Measurements from ENCODE around the gene BANP. TPM values are rescaled to one million over a fixed set of nuclear protein-coding genes. Genes with fewer than 3 reads are reported as not detected.
"Not testable (repeated sequence)": the region's sequence is repeated elsewhere in the genome, so short reads cannot be mapped to it uniquely, and the experiment has no call there.

The BANP gene
- total RNA-seq, 1 experiment from 2014 or later = 18.4 TPM

- no peaks in the 10 kb centered on the region for H3K27me3 ChIP-seq
- H3K27ac ChIP-seq = no peak within 1 kb of the TSS
- H3K36me3 ChIP-seq = no peaks in the 10 kb centered on the region
- no peak within 1 kb of the TSS for H3K4me3 ChIP-seq
- no peak for DNase-seq
- no peaks in the 10 kb centered on the region for H3K4me1 ChIP-seq
- H3K9me3 ChIP-seq (replicated peaks) = no peaks in the 10 kb centered on the region
These were observed 14.6 kb upstream of the BANP start, which contains the start of gene CA5A for GRCh38 chr16:87936375-87937230. TSS of gene CA5A (minus strand) at chr16:87936529. CDS start at chr16:87936450, 79 bp downstream.

- not testable (repeated sequence) for H3K4me3 ChIP-seq; H3K9me3 ChIP-seq (replicated peaks); H3K27ac ChIP-seq; DNase-seq; H3K27me3 ChIP-seq; H3K36me3 ChIP-seq; H3K4me1 ChIP-seq
These were observed 14.0 kb upstream of the BANP start for GRCh38 chr16:87937231-87937542.

GRCh38 chr16:87938412-87938949 is 12.8 kb upstream of the BANP start:
- no peaks in the 10 kb centered on the region for H3K36me3 ChIP-seq
- no peak overlapping the region for H3K27ac ChIP-seq
- H3K9me3 ChIP-seq (replicated peaks) = no peaks in the 10 kb centered on the region
- H3K4me3 ChIP-seq = no peak overlapping the region
- no peaks in the 10 kb centered on the region for H3K27me3 ChIP-seq
- no peaks in the 10 kb centered on the region for H3K4me1 ChIP-seq
- DNase-seq = no peak

GRCh38 chr16:87939562-87940423 is 11.4 kb upstream of the BANP start:
- H3K4me1 ChIP-seq = no peaks in the 10 kb centered on the region
- no peaks in the 10 kb centered on the region for H3K27me3 ChIP-seq
- H3K36me3 ChIP-seq = no peaks in the 10 kb centered on the region
- no peaks in the 10 kb centered on the region for H3K9me3 ChIP-seq (replicated peaks)
- H3K27ac ChIP-seq = no peak overlapping the region
- no peak for DNase-seq
- no peak overlapping the region for H3K4me3 ChIP-seq

- Histone ChIP-seq H3K27ac (no peak overlapping the region), H3K9me3 (replicated peaks) (no peaks in the 10 kb centered on the region), H3K36me3 (no peaks in the 10 kb centered on the region), H3K4me1 (no peaks in the 10 kb centered on the region), H3K4me3 (no peak overlapping the region), H3K27me3 (no peaks in the 10 kb centered on the region)
- DNase-seq = no peak
These were observed 8.6 kb upstream of the BANP start for GRCh38 chr16:87942680-87943079.

- no peaks in the 10 kb centered on the region for H3K36me3 ChIP-seq
- peak; percentile 77 to 83 for DNase-seq
- no peak overlapping the region; the same call in 1 of the 2 replicates for H3K27ac ChIP-seq
- H3K4me3 ChIP-seq = peak overlapping the region; percentile 38
- no peaks in the 10 kb centered on the region for H3K9me3 ChIP-seq (replicated peaks)
- H3K27me3 ChIP-seq = no peaks in the 10 kb centered on the region
- no peaks in the 10 kb centered on the region for H3K4me1 ChIP-seq
These were observed 5.7 kb upstream of the BANP start for GRCh38 chr16:87945351-87946042.

- no peak for DNase-seq
- no peaks in the 10 kb centered on the region for H3K36me3 ChIP-seq
- no peak overlapping the region for H3K27ac ChIP-seq
- no peak overlapping the region for H3K4me3 ChIP-seq
- H3K27me3 ChIP-seq = no peaks in the 10 kb centered on the region
- H3K4me1 ChIP-seq = no peaks in the 10 kb centered on the region
- no peaks in the 10 kb centered on the region for H3K9me3 ChIP-seq (replicated peaks)
These were observed 4.5 kb upstream of the BANP start for GRCh38 chr16:87946596-87947347.

GRCh38 chr16:87947356-87948118 is 3.7 kb upstream of the BANP start:
- no peak overlapping the region for H3K27ac ChIP-seq

GRCh38 chr16:87948119-87948545 is 3.1 kb upstream of the BANP start:
- DNase-seq = no peak
- no peaks in the 10 kb centered on the region for H3K4me1 ChIP-seq
- no peak overlapping the region for H3K4me3 ChIP-seq
- H3K27ac ChIP-seq = no peak overlapping the region
- no peaks in the 10 kb centered on the region for H3K36me3 ChIP-seq
- H3K27me3 ChIP-seq = no peaks in the 10 kb centered on the region
- no peaks in the 10 kb centered on the region for H3K9me3 ChIP-seq (replicated peaks)

More at GRCh38 chr16:87947356-87948118, 3.7 kb upstream of the BANP start:
- no peaks in the 10 kb centered on the region for H3K4me1 ChIP-seq
- no peaks in the 10 kb centered on the region for H3K36me3 ChIP-seq
- no peaks in the 10 kb centered on the region for H3K9me3 ChIP-seq (replicated peaks)
- no peak overlapping the region for H3K4me3 ChIP-seq
- no peak for DNase-seq
- H3K27me3 ChIP-seq = no peaks in the 10 kb centered on the region

- no peaks in the 10 kb centered on the region for H3K9me3 ChIP-seq (replicated peaks)
- H3K36me3 ChIP-seq = no peaks in the 10 kb centered on the region
- H3K27me3 ChIP-seq = no peaks in the 10 kb centered on the region
- no peaks in the 10 kb centered on the region for H3K4me1 ChIP-seq
- no peak for DNase-seq
- no peak overlapping the region for H3K27ac ChIP-seq
- H3K4me3 ChIP-seq = no peak overlapping the region
These were observed 2.5 kb upstream of the BANP start for GRCh38 chr16:87948735-87949070.

GRCh38 chr16:87949071-87949744 is 2.0 kb upstream of the BANP start:
- no peaks in the 10 kb centered on the region for H3K4me1 ChIP-seq

GRCh38 chr16:87951552-87952538 is 611 bp downstream of the BANP start:
- Histone ChIP-seq H3K36me3 (no peaks in the 10 kb centered on the region; the same call in 1 of the 2 replicates), H3K27me3 (no peaks in the 10 kb centered on the region), H3K9me3 (replicated peaks) (no peaks in the 10 kb centered on the region), H3K4me3 (peak overlapping the region; percentile 68), H3K27ac (peak overlapping the region; percentile 86), H3K4me1 (no peaks in the 10 kb centered on the region)
- peak in 1 of 2 experiments; percentile 13 for DNase-seq

More at GRCh38 chr16:87949071-87949744, 2.0 kb upstream of the BANP start:
- DNase-seq = no peak
- H3K9me3 ChIP-seq (replicated peaks) = no peaks in the 10 kb centered on the region
- no peak overlapping the region for H3K27ac ChIP-seq
- no peaks in the 10 kb centered on the region for H3K36me3 ChIP-seq
- H3K4me3 ChIP-seq = no peak overlapping the region
- no peaks in the 10 kb centered on the region for H3K27me3 ChIP-seq

All from SJCRH30 (cell line).